Kidney (tissue), 14 donors: Measurements from ENCODE around the gene MTFMT. TPM values are rescaled to one million over a fixed set of nuclear protein-coding genes. Genes with fewer than 3 reads are reported as not detected.
A peak's percentile ranks its signal among the peaks of the same experiment; 100 is the strongest.

ENCODE experiments used
- DNase-seq, 5 donors: peaks; one replicate each; pipeline ENCODE4 v3.0.0-alpha.2; 2013 to 2020
- FAIRE-seq: peaks from 2 replicates; lab custom pipeline; 2012; peaks lifted over from hg19 to GRCh38; lab: Jason Lieb, UNC
- H3K27ac ChIP-seq, 2 donors: one replicate each; pipeline ENCODE4 v1.7.0; 2013; ENCODE audit warnings: low read depth in 2 of 2, low read length in 2 of 2, inconsistent platforms in 1 of 2
- H3K27me3 ChIP-seq: one replicate; pipeline ENCODE4 v1.7.1; 2013; ENCODE audit warnings: low read length, inconsistent platforms; ENCODE audit not compliant: control insufficient read depth, insufficient read depth
- H3K36me3 ChIP-seq, 3 donors: one replicate each; pipeline versions ENCODE4 v1.7.0 to v1.7.1; 2013; ENCODE audit warnings: low read length in 3 of 3, control low read depth in 1 of 3, inconsistent platforms in 1 of 3; ENCODE audit not compliant: insufficient read depth in 3 of 3, control insufficient read depth in 2 of 3
- H3K4me1 ChIP-seq, 3 donors: one replicate each; pipeline versions ENCODE4 v1.7.0 to v1.7.1; 2013; ENCODE audit warnings: low read length in 3 of 3, inconsistent platforms in 1 of 3, low read depth in 1 of 3; ENCODE audit not compliant: control insufficient read depth in 2 of 3, insufficient read depth in 2 of 3
- H3K4me3 ChIP-seq, 3 donors: one replicate each; pipeline versions ENCODE4 v1.7.0 to v1.8.1; 2013; ENCODE audit warnings: low read length in 3 of 3, control low read depth in 1 of 3, inconsistent platforms in 1 of 3
- H3K9ac ChIP-seq, 3 donors: one replicate each; pipeline versions ENCODE4 v1.7.0 to v1.7.1; 2013; ENCODE audit warnings: low read length in 3 of 3, control low read depth in 1 of 3, inconsistent platforms in 1 of 3
- H3K9me3 ChIP-seq, 3 donors: one replicate each; pipeline versions ENCODE4 v1.7.0 to v1.7.1; 2013; ENCODE audit warnings: low read length in 3 of 3, control low read depth in 1 of 3, inconsistent platforms in 1 of 3; ENCODE audit not compliant: control insufficient read depth in 2 of 3, insufficient read depth in 1 of 3
- CTCF ChIP-seq: IDR thresholded peaks from 3 replicates; pipeline ENCODE4 v1.5.1; 2012; ENCODE audit warnings: mild to moderate bottlenecking, moderate library complexity, borderline replicate concordance; ENCODE audit not compliant: insufficient read depth; ENCODE audit errors: extremely low read depth
- intact Hi-C: fragments of 100-400 bp; cut with DNase I; formaldehyde crosslinking; loops from one replicate; pipeline ENCODE4 v1.11.1; 2022
- polyA plus RNA-seq: library from polyadenylated mRNA; stranded (reverse); fragments of 350-450 nt; fragmentation: Illumina TruSeq; extraction: RNeasy Lipid Tissue Mini Kit (QIAGEN cat#74804); gene quantifications from one replicate; pipeline ENCODE4 v1.2.3, GENCODE V29; 2014; ENCODE audit warnings: low read depth, low replicate concordance; ENCODE audit not compliant: insufficient read depth
- total RNA-seq: library from RNA; stranded (reverse); fragmentation: NEBNext Ultra II Directional; extraction: Animal tissue kit (Norgen Biotek cat#: 25700); gene quantifications from one replicate; pipeline ENCODE4 v1.2.1, GENCODE V29; 2021
- donor health status: control.
- donor health status: control.
- donor health status: control.
- donor health status: control.
- donor health status: control.
- donor health status: DM: yes; HTN: yes; CAD: no.
- donor health status: Normal renal cell carcinoma (clear cell type).

Gene MTFMT
- total and polyA plus RNA-seq, 2 donors from 2014 or later: 11.7 to 12.5 TPM

- intact Hi-C loops: no loop called here
- H3K9ac ChIP-seq: no peak overlapping the region
- FAIRE-seq: no peak
- no peaks in the 10 kb centered on the region for H3K36me3 ChIP-seq
- H3K27ac ChIP-seq: no peak overlapping the region
- peak in 3 of 5 donors; percentile 22 to 70 (median 26) for DNase-seq
- H3K9me3 ChIP-seq: no peaks in the 10 kb centered on the region
- TF ChIP-seq CTCF: no peak
- no peak overlapping the region for H3K4me3 ChIP-seq
- H3K4me1 ChIP-seq: peaks cover 0 to 3% (median 2%) of the 10 kb centered on the region in 3 donors
- H3K27me3 ChIP-seq: no peaks in the 10 kb centered on the region
These were observed 37.8 kb downstream of the MTFMT start for GRCh38 chr15:64991536-64992135.

- DNase-seq (no peak), FAIRE-seq (no peak)
- H3K27ac ChIP-seq: peak overlapping the region; percentile 27 to 69
- H3K9me3 ChIP-seq: no peaks in the 10 kb centered on the region
- no peak for TF ChIP-seq CTCF
- H3K36me3 ChIP-seq: no peaks in the 10 kb centered on the region
- intact Hi-C loops: no loop called here
- H3K27me3 ChIP-seq: no peaks in the 10 kb centered on the region
- peaks cover 0 to 3% (median 2%) of the 10 kb centered on the region in 3 donors for H3K4me1 ChIP-seq
- H3K4me3 ChIP-seq: peak overlapping the region; percentile 69 to 98 (median 74)
- peak overlapping the region; percentile 18 to 96 (median 55) for H3K9ac ChIP-seq
These were observed 39.3 kb downstream of the MTFMT start for GRCh38 chr15:64990168-64990470.

GRCh38 chr15:64989416-64990167, 39.8 kb downstream of the MTFMT start, which contains the start of gene SPG21:
TSS of gene SPG21 (minus strand) at chr15:64989914. CDS start at chr15:64983569, 6,345 bp downstream.
- Histone ChIP-seq H3K27ac (peak within 1 kb of the TSS; percentile 95 to 96), H3K9me3 (no peaks in the 10 kb centered on the region), H3K9ac (peak within 1 kb of the TSS; percentile 44 to 96 (median 77)), H3K4me1 (peaks cover 0 to 3% (median 2%) of the 10 kb centered on the region in 3 donors), H3K4me3 (peak within 1 kb of the TSS; percentile 74 to 98 (median 93)), H3K36me3 (no peaks in the 10 kb centered on the region), H3K27me3 (no peaks in the 10 kb centered on the region)
- no peak for TF ChIP-seq CTCF
- DNase-seq (peak; percentile 96 to 98 (median 97)), FAIRE-seq (no peak)
- intact Hi-C loops: no loop called here
